A549 (cell line): ENCODE data around the gene CTRB2. TPM values are rescaled to one million over a fixed set of nuclear protein-coding genes. Genes with fewer than 3 reads are reported as not detected.

Source experiments
- ATAC-seq, 2 experiments: fragments of 200-7000 bp in 1 of 2; fragments of >200 bp in 1 of 2; cut with Nextera tagmentation in 1 of 2; cut with Tn5 transposase in 1 of 2; 3 replicates each; pipeline versions ENCODE4 v1.8.0 to v1.9.1; 2018 to 2020; ENCODE audit warnings: mild to moderate bottlenecking in 1 of 2, moderate library complexity in 1 of 2
- CTCF ChIA-PET: fragments of 300-600 bp; sonication (Branson Sonifier 250); formaldehyde crosslinking; extraction: SDS; loops from one replicate; lab custom pipeline; 2021; ENCODE audit warnings: antibody characterized with exemption, inconsistent platforms; lab: Yijun Ruan, JAX
- POLR2A ChIA-PET: fragments of 350-600 bp; formaldehyde crosslinking; extraction: SDS; loops from one replicate; lab custom pipeline; 2021; ENCODE audit warnings: antibody characterized with exemption, inconsistent platforms; lab: Yijun Ruan, JAX
- DNase-seq, 2 experiments: peaks; one replicate each; pipeline versions ENCODE4 v3.0.0 to v3.0.0-alpha.2; 2011 to 2016; ENCODE audit warnings: low read depth in 1 of 2, low spot score in 1 of 2
- FAIRE-seq: peaks from 2 replicates; lab custom pipeline; 2011; peaks lifted over from hg19 to GRCh38; lab: Jason Lieb, UNC
- H3K27ac ChIP-seq, 2 experiments: fragments of >200 bp; sonication (Bioruptor Twin); formaldehyde crosslinking; 3 replicates each; pipeline ENCODE4 v1.5.1; 2016 to 2017
- H3K4me1 ChIP-seq: fragments of >200 bp; sonication (Bioruptor Twin); formaldehyde crosslinking; 3 replicates; pipeline ENCODE4 v1.6.1; 2016
- H3K4me2 ChIP-seq: fragments of >200 bp; sonication (Bioruptor Twin); formaldehyde crosslinking; 3 replicates; pipeline ENCODE4 v1.6.1; 2016
- H3K4me3 ChIP-seq: fragments of >200 bp; sonication (Bioruptor Twin); formaldehyde crosslinking; 3 replicates; pipeline ENCODE4 v1.5.1; 2016
- H3K9me3 ChIP-seq: fragments of >200 bp; sonication (Bioruptor Twin); formaldehyde crosslinking; 3 replicates; pipeline ENCODE4 v1.6.1; 2016
- CBX2 ChIP-seq: fragments of 200-600 bp; sonication (generic); IDR thresholded peaks from 2 replicates; pipeline ENCODE4 v1.6.1; 2016; ENCODE audit warnings: low read depth, mild to moderate bottlenecking, borderline replicate concordance
- CBX8 ChIP-seq: fragments of 200-600 bp; sonication (generic); IDR thresholded peaks from 2 replicates; pipeline ENCODE4 v1.6.1; 2016
- CEBPB ChIP-seq, 2 experiments: fragments of >200 bp in 1 of 2; sonication (Bioruptor Twin) in 1 of 2; formaldehyde crosslinking in 1 of 2; IDR thresholded peaks; 2 replicates each; pipeline ENCODE4 v1.6.1; 2012 to 2016
- CHD4 ChIP-seq: fragments of 200-600 bp; sonication (generic); IDR thresholded peaks from 2 replicates; pipeline ENCODE4 v1.6.1; 2016; ENCODE audit warnings: antibody characterized with exemption, mild to moderate bottlenecking, borderline replicate concordance
- EHMT2 ChIP-seq: fragments of 200-600 bp; sonication (generic); IDR thresholded peaks from 2 replicates; pipeline ENCODE4 v1.6.1; 2016; ENCODE audit warnings: antibody characterized with exemption, low read depth, mild to moderate bottlenecking, moderate library complexity
- EP300 ChIP-seq, 2 experiments: fragments of >200 bp; sonication (Bioruptor Twin); formaldehyde crosslinking; IDR thresholded peaks; 2 replicates in 1 of 2; 3 replicates in 1 of 2; pipeline ENCODE4 v1.6.1; 2016 to 2017
- ESRRA ChIP-seq: fragments of 150-350 bp; IDR thresholded peaks from 2 replicates; pipeline ENCODE4 v1.6.1; 2014; ENCODE audit warnings: mild to moderate bottlenecking, low read length, borderline replicate concordance
- GATA3 ChIP-seq: IDR thresholded peaks from 2 replicates; pipeline ENCODE4 v1.6.1; 2012; ENCODE audit warnings: borderline replicate concordance
- HDAC2 ChIP-seq: fragments of 200-600 bp; sonication (generic); IDR thresholded peaks from 2 replicates; pipeline ENCODE4 v1.6.1; 2016
- HEYL ChIP-seq: fragments of 250-450 bp; sonication (Bioruptor Pico); IDR thresholded peaks from 2 replicates; pipeline ENCODE4 v1.8.0; 2021; ENCODE audit warnings: mild to moderate bottlenecking, moderate library complexity
- HOXB13 ChIP-seq: fragments of 250-450 bp; sonication (Bioruptor Pico); IDR thresholded peaks from 2 replicates; pipeline ENCODE4 v1.5.0; 2020; ENCODE audit warnings: low read depth, mild to moderate bottlenecking, moderate library complexity
- JUN ChIP-seq, 2 experiments: fragments of >200 bp; sonication (Bioruptor Twin); formaldehyde crosslinking; IDR thresholded peaks; 2 replicates in 1 of 2; 3 replicates in 1 of 2; pipeline ENCODE4 v1.6.1; 2016 to 2017
- JUNB ChIP-seq: fragments of >200 bp; sonication (Bioruptor Twin); formaldehyde crosslinking; IDR thresholded peaks from 2 replicates; pipeline ENCODE4 v1.6.1; 2016
- KDM1A ChIP-seq: fragments of 200-600 bp; sonication (generic); IDR thresholded peaks from 2 replicates; pipeline ENCODE4 v1.6.1; 2016; ENCODE audit warnings: low read depth, mild to moderate bottlenecking
- MAX ChIP-seq: IDR thresholded peaks from 2 replicates; pipeline ENCODE4 v1.6.1; 2012
- MAZ ChIP-seq: fragments of 150-350 bp; IDR thresholded peaks from 2 replicates; pipeline ENCODE4 v1.6.1; 2014; ENCODE audit warnings: antibody characterized with exemption, low read depth, low read length, borderline replicate concordance
- NFE2L2 ChIP-seq: fragments of 150-350 bp; conservative IDR thresholded peaks from 2 replicates; pipeline ENCODE4 v1.6.1; 2014; ENCODE audit warnings: low read length
- NR3C1 ChIP-seq: fragments of >200 bp; sonication (Bioruptor Twin); formaldehyde crosslinking; IDR thresholded peaks from 3 replicates; pipeline ENCODE4 v1.6.1; 2017
- POLR2A ChIP-seq: IDR thresholded peaks from 2 replicates; pipeline ENCODE4 v1.6.1; 2012; ENCODE audit warnings: mild to moderate bottlenecking, low read length
- RARB ChIP-seq: fragments of 250-450 bp; sonication (Bioruptor Pico); IDR thresholded peaks from 2 replicates; pipeline ENCODE4 v1.8.0; 2021; ENCODE audit warnings: mild to moderate bottlenecking, moderate library complexity
- RCOR1 ChIP-seq: fragments of 150-350 bp; IDR thresholded peaks from 2 replicates; pipeline ENCODE4 v1.6.1; 2014; ENCODE audit warnings: antibody characterized with exemption, low read length, low read depth
- RFX5 ChIP-seq: fragments of 450-650 bp; IDR thresholded peaks from 2 replicates; pipeline ENCODE4 v1.7.1; 2014; ENCODE audit warnings: antibody characterized with exemption, mild to moderate bottlenecking, moderate library complexity
- RNF2 ChIP-seq: fragments of 200-600 bp; sonication (generic); IDR thresholded peaks from 2 replicates; pipeline ENCODE4 v1.6.1; 2016; ENCODE audit warnings: low read depth, mild to moderate bottlenecking, antibody characterized with exemption, moderate library complexity, borderline replicate concordance
- SMC3 ChIP-seq: fragments of >200 bp; sonication (Bioruptor Twin); formaldehyde crosslinking; IDR thresholded peaks from 3 replicates; pipeline ENCODE4 v1.6.1; 2018; ENCODE audit warnings: inconsistent platforms
- ZC3H11A ChIP-seq: fragments of 450-650 bp; IDR thresholded peaks from 2 replicates; pipeline ENCODE4 v1.6.1; 2014; ENCODE audit warnings: antibody characterized with exemption, mild to moderate bottlenecking
- ZFP36 ChIP-seq: fragments of 450-650 bp; IDR thresholded peaks from 2 replicates; pipeline ENCODE4 v1.6.1; 2014; ENCODE audit warnings: borderline replicate concordance; ENCODE audit not compliant: partially characterized antibody
- ZNF302 ChIP-seq: fragments of 250-450 bp; sonication (Bioruptor Pico); IDR thresholded peaks from 2 replicates; pipeline ENCODE4 v1.9.0; 2021; ENCODE audit warnings: inconsistent platforms, mild to moderate bottlenecking, moderate library complexity
- WGBS: methylation state at CpG from one replicate; pipeline ENCODE4 v1.1.6; 2017; ENCODE audit errors: missing lambda C conversion rate; 5-methylcytosine and 5-hydroxymethylcytosine counted together
- polyA plus RNA-seq, 4 experiments: library from polyadenylated mRNA; depleted of rRNA in 3 of 4; stranded (reverse); fragments of >200 nt; fragmentation: RNase III in 1 of 4; extraction: RNeasy Plus Mini Kit Qiagen cat#74134 plus additional on column Dnase treatment in 1 of 4; gene quantifications; 2 replicates in 3 of 4; 3 replicates in 1 of 4; pipeline ENCODE4 v1.2.3, GENCODE V29; 2011 to 2017
- TF ChIP-seq, protein P1 (sequence below): fragments of 450-650 bp; IDR thresholded peaks from 2 replicates; pipeline ENCODE4 v1.6.1; 2014; ENCODE audit warnings: antibody characterized with exemption
- TF ChIP-seq, protein P2 (sequence below): fragments of 200-600 bp; sonication (generic); IDR thresholded peaks from 2 replicates; pipeline ENCODE4 v1.6.1; 2016; ENCODE audit warnings: antibody characterized with exemption, mild to moderate bottlenecking, moderate library complexity
- TF ChIP-seq, protein P3 (sequence below): fragments of >200 bp; sonication (Bioruptor Twin); formaldehyde crosslinking; IDR thresholded peaks from 3 replicates; pipeline ENCODE4 v1.6.1; 2016
- TF ChIP-seq, protein P4 (sequence below): fragments of 150-350 bp; IDR thresholded peaks from 2 replicates; pipeline ENCODE4 v1.6.1; 2014; ENCODE audit warnings: low read depth, mild to moderate bottlenecking, low read length
- TF ChIP-seq, protein P5 (sequence below): fragments of >200 bp; sonication (Bioruptor Twin); formaldehyde crosslinking; IDR thresholded peaks from 2 replicates; pipeline ENCODE4 v1.6.1; 2016
- TF ChIP-seq, protein P6 (sequence below): fragments of >200 bp; sonication (Bioruptor Twin); formaldehyde crosslinking; IDR thresholded peaks from 3 replicates; pipeline ENCODE4 v1.5.1; 2016

The CTRB2 gene
- polyA plus RNA-seq, 2 of the 4 experiments (the other 2 are of a cell fraction), result not detected

- FAIRE-seq, result no peak
- ATAC-seq, result peak; percentile 69 to 77
- Histone ChIP-seq H3K4me3 (peak within 1 kb of the TSS; percentile 74), H3K9me3 (no peaks in the 10 kb centered on the region), H3K4me1 (peaks cover 83% of the 10 kb centered on the region), H3K27ac (peak within 1 kb of the TSS; percentile 89 to 99), H3K4me2 (peak within 1 kb of the TSS; percentile 97)
- CTCF ChIA-PET, result interaction anchor here (1.0 to 11.7 kb wide), 8 partner anchors 11 to 135 kb away, joined by 3 to 139 read pairs (median 4); no protein-coding TSS in a partner anchor
- POLR2A ChIA-PET, result interaction anchor here (0.8 to 3.4 kb wide), 6 partner anchors 12 to 182 kb away, joined by 3 to 15 read pairs (median 4); partner anchors contain the start of gene CFDP1
- WGBS, result 13% methylated on average over 32 of the region's 84 CpGs
- peak; percentile 85 to 87 for DNase-seq
- TF ChIP-seq RARB (no peak), CBX2 (no peak), CEBPB (IDR thresholded peaks at IDR 0.05) (no peak), KDM1A (no peak), MAZ (no peak), RNF2 (no peak), NR3C1 (no peak), ZFP36 (peak; percentile 11), NFE2L2 (no peak), JUN (IDR thresholded peaks at IDR 0.05) (peak in 1 of 2 experiments; percentile 77; a peak in 2 of 5 replicates), SMC3 (0 out of 3 replicates have a peak, but pooled peaks have one; percentile 11), HEYL (CRISPR knock-in tag) (no peak), HDAC2 (no peak), POLR2A (peak; percentile 65), JUNB (no peak), ESRRA (no peak), CHD4 (no peak), EP300 (IDR thresholded peaks at IDR 0.05) (no peak), CBX8 (no peak), RCOR1 (no peak), ZC3H11A (no peak), EHMT2 (no peak), HOXB13 (CRISPR knock-in tag) (no peak), ZNF302 (CRISPR knock-in tag) (no peak), MAX (peak; percentile 18), RFX5 (no peak), GATA3 (no peak)
- TF ChIP-seq, protein P1, sequence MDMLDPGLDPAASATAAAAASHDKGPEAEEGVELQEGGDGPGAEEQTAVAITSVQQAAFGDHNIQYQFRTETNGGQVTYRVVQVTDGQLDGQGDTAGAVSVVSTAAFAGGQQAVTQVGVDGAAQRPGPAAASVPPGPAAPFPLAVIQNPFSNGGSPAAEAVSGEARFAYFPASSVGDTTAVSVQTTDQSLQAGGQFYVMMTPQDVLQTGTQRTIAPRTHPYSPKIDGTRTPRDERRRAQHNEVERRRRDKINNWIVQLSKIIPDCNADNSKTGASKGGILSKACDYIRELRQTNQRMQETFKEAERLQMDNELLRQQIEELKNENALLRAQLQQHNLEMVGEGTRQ, result no peak
- TF ChIP-seq, protein P2, sequence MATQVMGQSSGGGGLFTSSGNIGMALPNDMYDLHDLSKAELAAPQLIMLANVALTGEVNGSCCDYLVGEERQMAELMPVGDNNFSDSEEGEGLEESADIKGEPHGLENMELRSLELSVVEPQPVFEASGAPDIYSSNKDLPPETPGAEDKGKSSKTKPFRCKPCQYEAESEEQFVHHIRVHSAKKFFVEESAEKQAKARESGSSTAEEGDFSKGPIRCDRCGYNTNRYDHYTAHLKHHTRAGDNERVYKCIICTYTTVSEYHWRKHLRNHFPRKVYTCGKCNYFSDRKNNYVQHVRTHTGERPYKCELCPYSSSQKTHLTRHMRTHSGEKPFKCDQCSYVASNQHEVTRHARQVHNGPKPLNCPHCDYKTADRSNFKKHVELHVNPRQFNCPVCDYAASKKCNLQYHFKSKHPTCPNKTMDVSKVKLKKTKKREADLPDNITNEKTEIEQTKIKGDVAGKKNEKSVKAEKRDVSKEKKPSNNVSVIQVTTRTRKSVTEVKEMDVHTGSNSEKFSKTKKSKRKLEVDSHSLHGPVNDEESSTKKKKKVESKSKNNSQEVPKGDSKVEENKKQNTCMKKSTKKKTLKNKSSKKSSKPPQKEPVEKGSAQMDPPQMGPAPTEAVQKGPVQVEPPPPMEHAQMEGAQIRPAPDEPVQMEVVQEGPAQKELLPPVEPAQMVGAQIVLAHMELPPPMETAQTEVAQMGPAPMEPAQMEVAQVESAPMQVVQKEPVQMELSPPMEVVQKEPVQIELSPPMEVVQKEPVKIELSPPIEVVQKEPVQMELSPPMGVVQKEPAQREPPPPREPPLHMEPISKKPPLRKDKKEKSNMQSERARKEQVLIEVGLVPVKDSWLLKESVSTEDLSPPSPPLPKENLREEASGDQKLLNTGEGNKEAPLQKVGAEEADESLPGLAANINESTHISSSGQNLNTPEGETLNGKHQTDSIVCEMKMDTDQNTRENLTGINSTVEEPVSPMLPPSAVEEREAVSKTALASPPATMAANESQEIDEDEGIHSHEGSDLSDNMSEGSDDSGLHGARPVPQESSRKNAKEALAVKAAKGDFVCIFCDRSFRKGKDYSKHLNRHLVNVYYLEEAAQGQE, result no peak
- TF ChIP-seq, protein P3, sequence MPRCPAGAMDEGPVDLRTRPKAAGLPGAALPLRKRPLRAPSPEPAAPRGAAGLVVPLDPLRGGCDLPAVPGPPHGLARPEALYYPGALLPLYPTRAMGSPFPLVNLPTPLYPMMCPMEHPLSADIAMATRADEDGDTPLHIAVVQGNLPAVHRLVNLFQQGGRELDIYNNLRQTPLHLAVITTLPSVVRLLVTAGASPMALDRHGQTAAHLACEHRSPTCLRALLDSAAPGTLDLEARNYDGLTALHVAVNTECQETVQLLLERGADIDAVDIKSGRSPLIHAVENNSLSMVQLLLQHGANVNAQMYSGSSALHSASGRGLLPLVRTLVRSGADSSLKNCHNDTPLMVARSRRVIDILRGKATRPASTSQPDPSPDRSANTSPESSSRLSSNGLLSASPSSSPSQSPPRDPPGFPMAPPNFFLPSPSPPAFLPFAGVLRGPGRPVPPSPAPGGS, result peak; percentile 50; the same call in 1 of the 3 replicates
- TF ChIP-seq, protein P4, sequence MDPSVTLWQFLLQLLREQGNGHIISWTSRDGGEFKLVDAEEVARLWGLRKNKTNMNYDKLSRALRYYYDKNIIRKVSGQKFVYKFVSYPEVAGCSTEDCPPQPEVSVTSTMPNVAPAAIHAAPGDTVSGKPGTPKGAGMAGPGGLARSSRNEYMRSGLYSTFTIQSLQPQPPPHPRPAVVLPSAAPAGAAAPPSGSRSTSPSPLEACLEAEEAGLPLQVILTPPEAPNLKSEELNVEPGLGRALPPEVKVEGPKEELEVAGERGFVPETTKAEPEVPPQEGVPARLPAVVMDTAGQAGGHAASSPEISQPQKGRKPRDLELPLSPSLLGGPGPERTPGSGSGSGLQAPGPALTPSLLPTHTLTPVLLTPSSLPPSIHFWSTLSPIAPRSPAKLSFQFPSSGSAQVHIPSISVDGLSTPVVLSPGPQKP, result no peak
- TF ChIP-seq, protein P5, sequence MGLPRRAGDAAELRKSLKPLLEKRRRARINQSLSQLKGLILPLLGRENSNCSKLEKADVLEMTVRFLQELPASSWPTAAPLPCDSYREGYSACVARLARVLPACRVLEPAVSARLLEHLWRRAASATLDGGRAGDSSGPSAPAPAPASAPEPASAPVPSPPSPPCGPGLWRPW, result no peak
- TF ChIP-seq, protein P6, sequence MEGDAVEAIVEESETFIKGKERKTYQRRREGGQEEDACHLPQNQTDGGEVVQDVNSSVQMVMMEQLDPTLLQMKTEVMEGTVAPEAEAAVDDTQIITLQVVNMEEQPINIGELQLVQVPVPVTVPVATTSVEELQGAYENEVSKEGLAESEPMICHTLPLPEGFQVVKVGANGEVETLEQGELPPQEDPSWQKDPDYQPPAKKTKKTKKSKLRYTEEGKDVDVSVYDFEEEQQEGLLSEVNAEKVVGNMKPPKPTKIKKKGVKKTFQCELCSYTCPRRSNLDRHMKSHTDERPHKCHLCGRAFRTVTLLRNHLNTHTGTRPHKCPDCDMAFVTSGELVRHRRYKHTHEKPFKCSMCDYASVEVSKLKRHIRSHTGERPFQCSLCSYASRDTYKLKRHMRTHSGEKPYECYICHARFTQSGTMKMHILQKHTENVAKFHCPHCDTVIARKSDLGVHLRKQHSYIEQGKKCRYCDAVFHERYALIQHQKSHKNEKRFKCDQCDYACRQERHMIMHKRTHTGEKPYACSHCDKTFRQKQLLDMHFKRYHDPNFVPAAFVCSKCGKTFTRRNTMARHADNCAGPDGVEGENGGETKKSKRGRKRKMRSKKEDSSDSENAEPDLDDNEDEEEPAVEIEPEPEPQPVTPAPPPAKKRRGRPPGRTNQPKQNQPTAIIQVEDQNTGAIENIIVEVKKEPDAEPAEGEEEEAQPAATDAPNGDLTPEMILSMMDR, result no peak; the same call in 2 of the 3 replicates
Measured at GRCh38 chr16:75251280-75252048, 44.5 kb upstream of the CTRB2 start, which contains the start of gene BCAR1. TSS of gene BCAR1 (minus strand) at chr16:75251624. CDS start at chr16:75251482, 142 bp downstream.
